CD4-positive, alpha-beta T cell treated with Interleukin-21 for 1 hour (primary cell): ENCODE results near the gene EGFL6.
"Not testable (repeated sequence)": the region's sequence is repeated elsewhere in the genome, so short reads cannot be mapped to it uniquely, and the experiment has no call there.

Experiments
- DNase-seq: peaks from one replicate; pipeline ENCODE4 v3.0.0-alpha.2; 2020

EGFL6 gene

GRCh38 chrX:13597874-13598273 lies 28.5 kb downstream of the EGFL6 start:
- DNase-seq: no peak

- no peak for DNase-seq
These were observed 29.5 kb downstream of the EGFL6 start for GRCh38 chrX:13598877-13599276.

GRCh38 chrX:13599491-13599890 lies 30.1 kb downstream of the EGFL6 start:
- no peak for DNase-seq

GRCh38 chrX:13605611-13606010 lies 36.2 kb downstream of the EGFL6 start:
- DNase-seq: no peak

- DNase-seq: no peak
These were observed 38.1 kb downstream of the EGFL6 start for GRCh38 chrX:13607331-13607995.

GRCh38 chrX:13607996-13608365 lies 38.6 kb downstream of the EGFL6 start:
- no peak for DNase-seq

GRCh38 chrX:13614154-13614553 lies 44.8 kb downstream of the EGFL6 start:
- no peak for DNase-seq

- DNase-seq: no peak
These were observed 50.8 kb downstream of the EGFL6 start for GRCh38 chrX:13620207-13620606.

GRCh38 chrX:13622401-13622964 lies 53.1 kb downstream of the EGFL6 start:
- DNase-seq: no peak

- DNase-seq: no peak
These were observed 57.9 kb downstream of the EGFL6 start for GRCh38 chrX:13627306-13627705.

GRCh38 chrX:13637224-13637623 lies 67.8 kb downstream of the EGFL6 start:
- not testable (repeated sequence) for DNase-seq

- no peak for DNase-seq
These were observed 68.6 kb downstream of the EGFL6 start for GRCh38 chrX:13638021-13638420.

- DNase-seq: no peak
These were observed 69.4 kb downstream of the EGFL6 start for GRCh38 chrX:13638826-13639225.

GRCh38 chrX:13641684-13642083 lies 72.3 kb downstream of the EGFL6 start:
- not testable (repeated sequence) for DNase-seq

GRCh38 chrX:13645464-13646153 lies 76.2 kb downstream of the EGFL6 start:
- no peak for DNase-seq

GRCh38 chrX:13646154-13646549 lies 76.8 kb downstream of the EGFL6 start:
- DNase-seq: peak; percentile 34

- DNase-seq: peak; percentile 59
These were observed 78.4 kb downstream of the EGFL6 start for GRCh38 chrX:13647709-13648212.

- DNase-seq: not testable (repeated sequence)
These were observed 78.9 kb downstream of the EGFL6 start for GRCh38 chrX:13648336-13648735.

GRCh38 chrX:13649838-13650237 lies 80.4 kb downstream of the EGFL6 start:
- DNase-seq: no peak

- no peak for DNase-seq
These were observed 80.9 kb downstream of the EGFL6 start for GRCh38 chrX:13650318-13650717.

GRCh38 chrX:13651150-13651549 lies 81.7 kb downstream of the EGFL6 start:
- no peak for DNase-seq

GRCh38 chrX:13652287-13652793 lies 82.9 kb downstream of the EGFL6 start:
- DNase-seq: no peak

- DNase-seq: peak; percentile 94
These were observed 83.7 kb downstream of the EGFL6 start, which contains the start of gene TCEANC for GRCh38 chrX:13652850-13653693. TSS of gene TCEANC (plus strand) at chrX:13653141. CDS start at chrX:13662509, 9,368 bp downstream.
